Smooth muscle cell (in vitro differentiated cells): ENCODE measurements around the gene SRD5A3. TPM values are rescaled to one million over a fixed set of nuclear protein-coding genes. Genes with fewer than 3 reads are reported as not detected.

Experiments used
- DNase-seq: peaks from one replicate; lab custom pipeline; 2025; ENCODE audit not compliant: unreplicated experiment; lab: John Stamatoyannopoulos, UW
- H2AFZ ChIP-seq: fragments of 200-600 bp; sonication (generic); 2 replicates; pipeline ENCODE4 v1.6.0; 2016; ENCODE audit warnings: antibody characterized with exemption, low read depth, mild to moderate bottlenecking
- H3F3A ChIP-seq: fragments of 200-600 bp; sonication (generic); 2 replicates; pipeline ENCODE4 v1.6.0; 2017; ENCODE audit warnings: antibody characterized with exemption, low read depth
- H3K27ac ChIP-seq: fragments of 200-600 bp; sonication (generic); 2 replicates; pipeline ENCODE4 v1.5.1; 2016; ENCODE audit warnings: low read depth, mild to moderate bottlenecking
- H3K27me3 ChIP-seq: fragments of 200-600 bp; sonication (generic); 2 replicates; pipeline ENCODE4 v1.6.1; 2016; ENCODE audit warnings: low read depth, mild to moderate bottlenecking
- H3K36me3 ChIP-seq: fragments of 200-600 bp; sonication (generic); 2 replicates; pipeline ENCODE4 v1.5.1; 2016; ENCODE audit warnings: low read depth
- H3K4me1 ChIP-seq: fragments of 200-600 bp; sonication (generic); 2 replicates; pipeline ENCODE4 v1.5.1; 2016; ENCODE audit warnings: low read depth
- H3K4me2 ChIP-seq: fragments of 200-600 bp; sonication (generic); 2 replicates; pipeline ENCODE4 v1.6.0; 2016; ENCODE audit warnings: mild to moderate bottlenecking
- H3K4me3 ChIP-seq: fragments of 200-600 bp; sonication (generic); 2 replicates; pipeline ENCODE4 v1.5.1; 2016; ENCODE audit warnings: mild to moderate bottlenecking
- H3K79me2 ChIP-seq: fragments of 200-600 bp; sonication (generic); 2 replicates; pipeline ENCODE4 v1.6.0; 2016; ENCODE audit warnings: low read depth, mild to moderate bottlenecking
- H3K9ac ChIP-seq: fragments of 200-600 bp; sonication (generic); 2 replicates; pipeline ENCODE4 v1.6.0; 2016; ENCODE audit warnings: low read depth
- H3K9me3 ChIP-seq: fragments of 200-600 bp; sonication (generic); replicated peaks from 2 replicates; pipeline ENCODE4 v1.5.1; 2016; ENCODE audit warnings: low read depth
- H4K20me1 ChIP-seq: fragments of 200-600 bp; sonication (generic); 2 replicates; pipeline ENCODE4 v1.6.0; 2016; ENCODE audit warnings: low read depth
- CTCF ChIP-seq: fragments of 200-600 bp; sonication (generic); IDR thresholded peaks from 2 replicates; pipeline ENCODE4 v1.5.1; 2017; ENCODE audit warnings: borderline replicate concordance, mild to moderate bottlenecking, antibody characterized with exemption; ENCODE audit not compliant: insufficient read depth, poor library complexity, severe bottlenecking
- WGBS: methylation state at CpG from one replicate; pipeline ENCODE4 v1.1.7; 2016; ENCODE audit warnings: low lambda C conversion rate; 5-methylcytosine and 5-hydroxymethylcytosine counted together
- polyA plus RNA-seq: library from polyadenylated mRNA; unstranded; fragments of >200 nt; fragmentation: Nextera tagmentation; extraction: Ambion mirVana; gene quantifications from 2 replicates; pipeline ENCODE4 v1.2.1, GENCODE V29; 2016
- total RNA-seq: library from RNA; depleted of rRNA; stranded (reverse); fragments of >200 nt; gene quantifications from 2 replicates; pipeline ENCODE4 v1.2.3, GENCODE V29; 2014

Gene SRD5A3
- total and polyA plus RNA-seq, 2 experiments from 2014 or later, result 18.1 to 37.3 TPM

GRCh38 chr4:55386840-55387239 is 40.8 kb downstream of the SRD5A3 start:
- DNase-seq, result no peak
- H3F3A ChIP-seq, result peaks cover 6% of the 10 kb centered on the region
- no peak overlapping the region for H3K4me3 ChIP-seq
- no peaks in the 10 kb centered on the region for H3K27me3 ChIP-seq
- no peaks in the 10 kb centered on the region for H3K4me1 ChIP-seq
- no peaks in the 10 kb centered on the region for H4K20me1 ChIP-seq
- no peak for TF ChIP-seq CTCF
- no peak overlapping the region for H3K4me2 ChIP-seq
- no peaks in the 10 kb centered on the region for H3K9me3 ChIP-seq
- H2AFZ ChIP-seq, result no peak overlapping the region
- H3K36me3 ChIP-seq, result no peaks in the 10 kb centered on the region
- H3K27ac ChIP-seq, result no peak overlapping the region
- no peaks in the 10 kb centered on the region for H3K79me2 ChIP-seq
- no peak overlapping the region for H3K9ac ChIP-seq
- WGBS, result 93% methylated on average over 2 of the region's 2 CpGs

GRCh38 chr4:55393461-55394320 is 47.6 kb downstream of the SRD5A3 start:
- no peaks in the 10 kb centered on the region for H3K36me3 ChIP-seq
- TF ChIP-seq CTCF, result no peak
- peaks cover 26% of the 10 kb centered on the region for H4K20me1 ChIP-seq
- no peak overlapping the region for H3K27ac ChIP-seq
- peaks cover 13% of the 10 kb centered on the region for H3F3A ChIP-seq
- H3K4me2 ChIP-seq, result no peak overlapping the region
- H3K4me3 ChIP-seq, result no peak overlapping the region
- no peak overlapping the region for H3K9ac ChIP-seq
- peaks cover 30% of the 10 kb centered on the region for H3K79me2 ChIP-seq
- no peak overlapping the region for H2AFZ ChIP-seq
- H3K4me1 ChIP-seq, result peaks cover 10% of the 10 kb centered on the region
- no peaks in the 10 kb centered on the region for H3K9me3 ChIP-seq
- H3K27me3 ChIP-seq, result no peaks in the 10 kb centered on the region
- DNase-seq, result no peak
- WGBS, result 94% methylated on average over 4 of the region's 4 CpGs

- DNase-seq, result no peak
- Histone ChIP-seq H3K36me3 (no peaks in the 10 kb centered on the region), H2AFZ (peak overlapping the region; percentile 61), H3K27me3 (no peaks in the 10 kb centered on the region), H3K27ac (peak overlapping the region; percentile 96), H3K79me2 (peaks cover 43% of the 10 kb centered on the region), H3F3A (peaks cover 19% of the 10 kb centered on the region), H3K9me3 (no peaks in the 10 kb centered on the region), H4K20me1 (peaks cover 39% of the 10 kb centered on the region), H3K4me1 (peaks cover 20% of the 10 kb centered on the region), H3K4me2 (peak overlapping the region; percentile 97), H3K4me3 (peak overlapping the region; percentile 92), H3K9ac (peak overlapping the region; percentile 94)
- no peak for TF ChIP-seq CTCF
- 3% methylated on average over 4 of the region's 4 CpGs for WGBS
Observed at GRCh38 chr4:55395218-55395528, 49.1 kb downstream of the SRD5A3 start.
